ENCODE data around the gene OTOP2.
"Not testable (repeated sequence)": the region's sequence is repeated elsewhere in the genome, so short reads cannot be mapped to it uniquely, and the experiment has no call there.

OTOP2 gene

GRCh38 chr17:74971069-74971841, 47.2 kb downstream of the OTOP2 start:
- no peak for DNase-seq (ENCODE audit: low read depth in 2 of 3, low spot score in 2 of 3)

DNA sequence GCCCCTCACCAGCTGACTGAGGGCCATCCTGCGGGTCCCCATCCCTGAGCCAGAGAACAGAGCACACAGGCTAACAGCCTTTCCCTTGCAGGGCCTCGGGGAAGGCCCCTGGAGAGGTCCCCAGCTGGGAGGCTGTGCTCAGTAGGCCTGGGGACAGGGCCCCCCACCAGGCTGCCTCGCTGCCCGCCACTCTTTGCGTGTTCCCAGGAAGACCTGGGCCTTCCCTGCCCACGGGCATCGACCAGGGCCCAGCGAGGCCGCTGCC, 47.7 kb downstream of the OTOP2 start:
- DNase-seq (ENCODE audit: low read depth in 2 of 3, low spot score in 2 of 3), result no peak

GRCh38 chr17:74972107-74972972, 48.3 kb downstream of the OTOP2 start, which contains the start of gene HID1:
Gene HID1, minus strand, starts transcription at chr17:74972759. Its CDS starts 103 bp downstream, at chr17:74972656.
- DNase-seq (ENCODE audit: low read depth in 2 of 3, low spot score in 2 of 3), result peak; percentile 47 to 65 (median 63)

GRCh38 chr17:74972973-74973328, 48.9 kb downstream of the OTOP2 start:
- DNase-seq (ENCODE audit: low read depth in 2 of 3, low spot score in 2 of 3), result no peak

GRCh38 chr17:74975943-74976342, 51.9 kb downstream of the OTOP2 start:
- DNase-seq (ENCODE audit: low read depth in 2 of 3, low spot score in 2 of 3), result no peak

DNA sequence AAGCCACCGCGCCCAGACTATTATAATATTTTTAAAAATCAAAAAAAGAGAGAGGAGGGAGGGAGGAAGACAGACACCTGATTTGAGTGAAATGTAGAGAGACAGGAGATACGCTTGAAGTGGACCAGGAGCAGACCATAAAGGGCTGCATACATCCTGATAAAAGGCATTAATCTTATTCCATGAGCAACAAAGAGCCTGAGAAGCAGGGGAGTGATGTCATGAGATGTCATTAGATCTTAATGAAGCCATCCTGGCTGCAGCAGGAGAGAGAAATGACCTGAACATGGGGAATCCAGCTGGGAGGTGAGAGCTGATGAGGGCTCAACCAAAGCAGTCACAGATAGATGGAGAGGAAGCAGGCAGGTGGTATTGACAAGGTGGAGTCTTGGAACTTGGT, 53.7 kb downstream of the OTOP2 start:
- DNase-seq (ENCODE audit: low read depth in 2 of 3, low spot score in 2 of 3), result no peak

- no peak for DNase-seq (ENCODE audit: low read depth in 2 of 3, low spot score in 2 of 3)
Observed at GRCh38 chr17:74978240-74978639, 54.2 kb downstream of the OTOP2 start.

DNA sequence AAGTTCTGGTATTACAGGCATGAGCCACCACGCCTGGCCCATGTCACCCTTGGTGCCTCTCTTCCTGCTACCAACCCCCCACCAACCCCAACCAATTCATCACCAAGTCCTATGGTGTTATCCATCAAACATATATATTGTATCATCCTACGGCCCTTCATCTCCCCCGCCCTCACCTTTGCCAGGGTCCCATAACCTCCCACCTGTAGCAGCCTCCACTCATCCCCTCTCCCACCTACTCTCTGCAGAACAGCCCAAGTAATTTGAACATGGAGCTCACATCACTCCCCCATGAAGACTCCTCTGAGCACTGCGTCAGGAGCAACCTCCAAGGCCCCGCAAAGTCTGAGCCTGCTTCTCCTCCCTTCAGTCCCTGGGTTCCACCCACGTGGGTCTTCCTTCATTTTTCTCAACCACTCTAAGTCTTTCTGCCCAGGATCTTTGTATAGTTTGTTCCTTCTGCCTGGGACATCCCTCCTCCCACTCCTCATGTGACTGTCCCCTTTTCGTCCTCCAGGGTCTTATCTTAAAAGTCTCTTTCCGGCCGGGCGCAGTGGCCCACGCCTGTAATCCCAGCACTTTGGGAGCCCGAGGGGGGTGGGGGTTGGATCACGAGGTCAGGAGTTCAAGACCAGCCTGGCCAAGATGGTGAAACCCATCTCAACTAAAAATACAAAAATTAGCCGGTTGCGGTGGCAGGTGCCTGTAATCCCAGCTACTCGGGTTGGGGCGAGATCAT, 55.5 kb downstream of the OTOP2 start:
- no peak for DNase-seq (ENCODE audit: low read depth in 2 of 3, low spot score in 2 of 3)

- no peak for DNase-seq (ENCODE audit: low read depth in 2 of 3, low spot score in 2 of 3)
Observed at GRCh38 chr17:74981318-74981978, 57.4 kb downstream of the OTOP2 start.

DNA sequence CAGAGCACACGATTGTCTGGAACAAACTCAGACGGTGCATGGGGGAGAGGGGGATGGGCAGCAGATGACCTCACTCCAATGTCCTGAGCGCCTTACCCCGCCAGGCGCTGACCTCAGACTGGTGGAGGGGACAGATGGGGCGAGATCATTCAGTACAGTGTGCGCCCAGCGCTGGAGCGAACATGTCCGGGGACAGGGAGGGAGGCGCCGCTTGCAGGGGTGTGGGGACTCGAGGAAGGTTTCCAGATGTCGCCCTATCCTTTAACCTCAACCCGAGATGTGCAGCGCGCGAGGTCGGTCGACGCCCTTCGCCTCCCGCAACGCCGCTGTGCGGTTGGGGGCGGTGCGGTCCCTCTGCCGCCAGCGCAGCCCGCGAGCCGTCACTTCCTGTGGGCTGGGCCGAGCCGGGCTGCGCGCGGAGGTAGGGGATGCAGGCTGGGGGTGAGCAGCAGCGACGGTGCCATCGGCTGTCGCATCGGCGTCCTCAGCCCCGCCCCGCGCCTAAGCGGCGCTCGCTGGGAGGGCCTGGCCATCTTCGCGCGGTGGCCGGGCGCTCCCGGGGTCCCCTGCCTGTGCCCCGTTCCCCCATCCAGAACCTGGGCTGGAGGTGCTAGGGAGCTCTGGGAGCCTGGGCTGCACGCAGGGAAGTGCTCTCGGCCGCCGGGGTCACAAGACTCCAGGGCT, 58.0 kb downstream of the OTOP2 start:
- DNase-seq (ENCODE audit: low read depth in 2 of 3, low spot score in 2 of 3), result peak; percentile 32 to 58 (median 53)

DNA sequence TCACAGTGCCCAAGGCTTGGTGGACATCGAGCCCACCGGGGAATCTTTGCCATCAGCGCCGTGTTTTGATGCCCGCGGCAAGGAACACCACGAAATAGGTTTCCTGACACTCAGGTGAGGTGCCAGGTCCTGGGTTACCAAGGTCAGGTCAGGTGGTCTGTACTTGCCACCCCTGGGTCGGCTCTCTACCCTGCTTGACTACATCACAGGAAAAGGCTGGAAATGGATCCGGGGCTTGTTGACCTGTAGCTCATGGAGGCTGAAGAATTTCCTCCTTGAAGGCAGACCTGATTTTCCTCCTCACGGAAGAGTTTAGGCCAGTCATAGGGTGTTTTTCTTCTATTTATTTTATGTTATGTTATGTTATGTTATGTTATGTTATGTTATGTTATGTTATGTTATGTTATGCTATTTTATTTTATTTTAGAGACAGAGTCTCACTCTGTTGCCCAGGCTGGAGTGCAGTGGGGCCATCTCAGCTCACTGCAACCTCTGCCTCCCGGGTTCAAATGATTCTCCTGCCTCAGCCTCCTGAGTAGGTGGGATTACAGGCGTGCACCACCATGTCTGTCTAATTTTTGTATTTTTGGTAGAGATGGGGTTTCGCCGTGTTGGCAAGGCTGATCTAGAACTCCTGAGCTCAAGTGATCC, 58.7 kb downstream of the OTOP2 start:
- not testable (repeated sequence) for DNase-seq (ENCODE audit: low read depth in 2 of 3, low spot score in 2 of 3)
